NCI-H146 treated with DMSO at 0.1 percent for 48 hours (cell line): Measurements from ENCODE around the gene HHIPL1.

ENCODE experiments used
- DNase-seq: peaks from one replicate; lab custom pipeline; 2025; ENCODE audit not compliant: unreplicated experiment; lab: John Stamatoyannopoulos, UW

HHIPL1 gene

GRCh38 chr14:99674064-99674650, 29.2 kb downstream of the HHIPL1 start:
- DNase-seq, result no peak

- DNase-seq, result no peak
Observed at GRCh38 chr14:99674776-99675381, 29.9 kb downstream of the HHIPL1 start.

- DNase-seq, result no peak
Observed at GRCh38 chr14:99675382-99675835, 30.5 kb downstream of the HHIPL1 start.

- no peak for DNase-seq
Observed at GRCh38 chr14:99675951-99676350, 31.0 kb downstream of the HHIPL1 start.

- DNase-seq, result no peak
Observed at GRCh38 chr14:99676657-99677056, 31.7 kb downstream of the HHIPL1 start.

GRCh38 chr14:99677231-99678140, 32.6 kb downstream of the HHIPL1 start:
- no peak for DNase-seq

GRCh38 chr14:99678198-99678597, 33.3 kb downstream of the HHIPL1 start:
- no peak for DNase-seq

GRCh38 chr14:99679111-99679510, 34.2 kb downstream of the HHIPL1 start:
- no peak for DNase-seq

- no peak for DNase-seq
Observed at GRCh38 chr14:99679543-99679942, 34.6 kb downstream of the HHIPL1 start.

GRCh38 chr14:99679996-99680395, 35.1 kb downstream of the HHIPL1 start:
- no peak for DNase-seq

- DNase-seq, result no peak
Observed at GRCh38 chr14:99681101-99681831, 36.3 kb downstream of the HHIPL1 start.

- DNase-seq, result peak; percentile 1
Observed at GRCh38 chr14:99681832-99682148, 36.9 kb downstream of the HHIPL1 start.

- DNase-seq, result peak; percentile 8
Observed at GRCh38 chr14:99682809-99683618, 38.1 kb downstream of the HHIPL1 start.

GRCh38 chr14:99683619-99684409, 38.9 kb downstream of the HHIPL1 start, which contains the start of gene CYP46A1:
CYP46A1 (plus strand) TSS chr14:99684298; CDS start chr14:99684418, 120 bp downstream.
- DNase-seq, result peak; percentile 85

GRCh38 chr14:99684410-99684934, 39.5 kb downstream of the HHIPL1 start:
- DNase-seq, result no peak

- DNase-seq, result no peak
Observed at GRCh38 chr14:99685151-99685591, 40.2 kb downstream of the HHIPL1 start.

GRCh38 chr14:99685596-99685995, 40.7 kb downstream of the HHIPL1 start:
- no peak for DNase-seq

GRCh38 chr14:99686557-99687283, 41.8 kb downstream of the HHIPL1 start:
- DNase-seq, result no peak
